IPS-20b (cell line): ENCODE measurements around the gene SRGAP1.

ENCODE experiments used
- H3K27ac ChIP-seq: one replicate; pipeline ENCODE4 v1.5.1; 2013; ENCODE audit warnings: low read length
- H3K27me3 ChIP-seq: 2 replicates; pipeline ENCODE4 v1.6.1; 2013; ENCODE audit warnings: mild to moderate bottlenecking, low read length, inconsistent platforms; ENCODE audit not compliant: insufficient read depth
- H3K36me3 ChIP-seq: 2 replicates; pipeline ENCODE4 v1.6.1; 2013; ENCODE audit warnings: low read depth, mild to moderate bottlenecking, inconsistent platforms, low read length, moderate library complexity; ENCODE audit not compliant: insufficient read depth
- H3K4me1 ChIP-seq: 2 replicates; pipeline ENCODE4 v1.6.1; 2013; ENCODE audit warnings: mild to moderate bottlenecking, control low read depth, inconsistent platforms, low read length, moderate library complexity; ENCODE audit not compliant: insufficient read depth
- H3K4me3 ChIP-seq: 2 replicates; pipeline ENCODE4 v1.5.1; 2013; ENCODE audit warnings: mild to moderate bottlenecking, low read length, inconsistent platforms
- H3K9ac ChIP-seq: 2 replicates; pipeline ENCODE4 v1.6.1; 2013; ENCODE audit warnings: low read depth, mild to moderate bottlenecking, inconsistent platforms, low read length, moderate library complexity
- H3K9me3 ChIP-seq: 2 replicates; pipeline ENCODE4 v1.6.1; 2013; ENCODE audit warnings: mild to moderate bottlenecking, low read depth, low read length, inconsistent platforms; ENCODE audit not compliant: insufficient read depth

The SRGAP1 gene

GRCh38 chr12:63894132-63894531 is 49.6 kb downstream of the SRGAP1 start:
- Histone ChIP-seq H3K4me1 (peaks cover 20% of the 10 kb centered on the region), H3K27ac (no peak overlapping the region), H3K27me3 (no peaks in the 10 kb centered on the region), H3K36me3 (no peaks in the 10 kb centered on the region), H3K4me3 (no peak overlapping the region), H3K9ac (no peak overlapping the region), H3K9me3 (no peaks in the 10 kb centered on the region)

- H3K4me3 ChIP-seq: no peak overlapping the region
- no peaks in the 10 kb centered on the region for H3K9me3 ChIP-seq
- H3K27me3 ChIP-seq: no peaks in the 10 kb centered on the region
- no peak overlapping the region for H3K9ac ChIP-seq
- no peaks in the 10 kb centered on the region for H3K36me3 ChIP-seq
- no peak overlapping the region for H3K27ac ChIP-seq
- H3K4me1 ChIP-seq: peaks cover 20% of the 10 kb centered on the region
Measured at GRCh38 chr12:63895841-63896240, 51.3 kb downstream of the SRGAP1 start.

GRCh38 chr12:63897931-63898330 is 53.4 kb downstream of the SRGAP1 start:
- H3K27me3 ChIP-seq: no peaks in the 10 kb centered on the region
- H3K9me3 ChIP-seq: no peaks in the 10 kb centered on the region
- peaks cover 8% of the 10 kb centered on the region; the same call in 1 of the 2 replicates for H3K4me1 ChIP-seq
- peak overlapping the region; percentile 4; the same call in 1 of the 2 replicates for H3K9ac ChIP-seq
- peak overlapping the region; percentile 21 for H3K27ac ChIP-seq
- H3K36me3 ChIP-seq: no peaks in the 10 kb centered on the region
- H3K4me3 ChIP-seq: no peak overlapping the region

- no peak overlapping the region for H3K9ac ChIP-seq
- H3K27me3 ChIP-seq: no peaks in the 10 kb centered on the region
- H3K4me3 ChIP-seq: no peak overlapping the region
Measured at GRCh38 chr12:63898764-63899337, 54.4 kb downstream of the SRGAP1 start.

GRCh38 chr12:63899396-63899795 is 54.9 kb downstream of the SRGAP1 start:
- no peaks in the 10 kb centered on the region for H3K27me3 ChIP-seq
- H3K4me3 ChIP-seq: no peak overlapping the region
- no peaks in the 10 kb centered on the region for H3K36me3 ChIP-seq
- no peak overlapping the region for H3K9ac ChIP-seq
- H3K9me3 ChIP-seq: no peaks in the 10 kb centered on the region
- H3K27ac ChIP-seq: no peak overlapping the region
- H3K4me1 ChIP-seq: 0 out of 2 replicates have a peak, but pooled peaks cover 7% of the 10 kb centered on the region

More at GRCh38 chr12:63898764-63899337, 54.4 kb downstream of the SRGAP1 start:
- Histone ChIP-seq H3K4me1 (0 out of 2 replicates have a peak, but pooled peaks cover 7% of the 10 kb centered on the region), H3K9me3 (no peaks in the 10 kb centered on the region), H3K36me3 (no peaks in the 10 kb centered on the region), H3K27ac (no peak overlapping the region)

GRCh38 chr12:63900922-63901793 is 56.7 kb downstream of the SRGAP1 start:
- Histone ChIP-seq H3K4me3 (no peak overlapping the region), H3K9ac (no peak overlapping the region), H3K27me3 (no peaks in the 10 kb centered on the region), H3K27ac (no peak overlapping the region), H3K9me3 (no peaks in the 10 kb centered on the region), H3K36me3 (no peaks in the 10 kb centered on the region), H3K4me1 (0 out of 2 replicates have a peak, but pooled peaks cover 7% of the 10 kb centered on the region)

- Histone ChIP-seq H3K36me3 (no peaks in the 10 kb centered on the region), H3K9ac (no peak overlapping the region), H3K27ac (no peak overlapping the region), H3K27me3 (no peaks in the 10 kb centered on the region), H3K4me1 (no peaks in the 10 kb centered on the region), H3K4me3 (no peak overlapping the region), H3K9me3 (no peaks in the 10 kb centered on the region; the same call in 1 of the 2 replicates)
Measured at GRCh38 chr12:63904653-63905052, 60.2 kb downstream of the SRGAP1 start.

GRCh38 chr12:63905544-63905943 is 61.0 kb downstream of the SRGAP1 start:
- Histone ChIP-seq H3K9ac (no peak overlapping the region), H3K27me3 (no peaks in the 10 kb centered on the region), H3K9me3 (no peaks in the 10 kb centered on the region; the same call in 1 of the 2 replicates), H3K4me3 (no peak overlapping the region), H3K4me1 (no peaks in the 10 kb centered on the region), H3K27ac (no peak overlapping the region), H3K36me3 (no peaks in the 10 kb centered on the region)

GRCh38 chr12:63906876-63907275 is 62.4 kb downstream of the SRGAP1 start:
- H3K9me3 ChIP-seq: no peaks in the 10 kb centered on the region; the same call in 1 of the 2 replicates
- no peaks in the 10 kb centered on the region for H3K4me1 ChIP-seq
- no peaks in the 10 kb centered on the region for H3K36me3 ChIP-seq
- H3K9ac ChIP-seq: no peak overlapping the region
- no peaks in the 10 kb centered on the region for H3K27me3 ChIP-seq
- H3K27ac ChIP-seq: no peak overlapping the region
- H3K4me3 ChIP-seq: no peak overlapping the region

GRCh38 chr12:63907561-63907960 is 63.1 kb downstream of the SRGAP1 start:
- Histone ChIP-seq H3K9ac (no peak overlapping the region), H3K36me3 (no peaks in the 10 kb centered on the region), H3K27me3 (no peaks in the 10 kb centered on the region), H3K4me1 (no peaks in the 10 kb centered on the region), H3K27ac (no peak overlapping the region), H3K4me3 (no peak overlapping the region), H3K9me3 (no peaks in the 10 kb centered on the region; the same call in 1 of the 2 replicates)

- Histone ChIP-seq H3K9me3 (no peaks in the 10 kb centered on the region; the same call in 1 of the 2 replicates), H3K27ac (no peak overlapping the region), H3K4me3 (no peak overlapping the region), H3K36me3 (no peaks in the 10 kb centered on the region), H3K9ac (no peak overlapping the region), H3K27me3 (no peaks in the 10 kb centered on the region), H3K4me1 (no peaks in the 10 kb centered on the region)
Measured at GRCh38 chr12:63909746-63910145, 65.2 kb downstream of the SRGAP1 start.

- Histone ChIP-seq H3K27ac (no peak overlapping the region), H3K4me1 (peaks cover 9% of the 10 kb centered on the region; the same call in 1 of the 2 replicates), H3K36me3 (no peaks in the 10 kb centered on the region), H3K9ac (no peak overlapping the region), H3K4me3 (no peak overlapping the region), H3K27me3 (no peaks in the 10 kb centered on the region), H3K9me3 (no peaks in the 10 kb centered on the region; the same call in 1 of the 2 replicates)
Measured at GRCh38 chr12:63911341-63911740, 66.8 kb downstream of the SRGAP1 start.
